Activated CD8-positive, alpha-beta T cell treated with anti-CD3 and anti-CD28 coated beads, Interleukin-2, amount 10 ng/mL, durations not matched to agents 7 days and 5 days (primary cell): Measurements from ENCODE around the gene AKNA. TPM values are rescaled to one million over a fixed set of nuclear protein-coding genes. Genes with fewer than 3 reads are reported as not detected.

Source experiments
- ATAC-seq: fragments of 150-1000 bp; cut with Tn5 transposase; one replicate; pipeline ENCODE4 v1.10.0; 2021; ENCODE audit warnings: moderate library complexity
- CTCF ChIA-PET: fragments of 350-600 bp; sonication (Branson Sonifier 250); formaldehyde crosslinking; loops from one replicate; lab custom pipeline; 2021; ENCODE audit warnings: antibody characterized with exemption; lab: Charles Lee
- POLR2A ChIA-PET: fragments of 350-600 bp; sonication (Branson Sonifier 250); formaldehyde crosslinking; loops from one replicate; lab custom pipeline; 2021; ENCODE audit warnings: antibody characterized with exemption; lab: Charles Lee
- DNase-seq: peaks from one replicate; pipeline ENCODE4 v3.0.0-alpha.2; 2020
- H3K27ac Mint-ChIP-seq: one replicate; pipeline ENCODE4 v1.8.0; 2021; ENCODE audit warnings: mild to moderate bottlenecking, mixed read lengths
- H3K27me3 Mint-ChIP-seq: one replicate; pipeline ENCODE4 v1.8.0; 2021; ENCODE audit warnings: low read depth, mixed read lengths
- H3K36me3 Mint-ChIP-seq: one replicate; pipeline ENCODE4 v1.8.0; 2021; ENCODE audit warnings: low read depth, mixed read lengths
- H3K4me1 Mint-ChIP-seq: one replicate; pipeline ENCODE4 v1.8.0; 2021; ENCODE audit warnings: low read depth, mixed read lengths
- H3K4me3 Mint-ChIP-seq: one replicate; pipeline ENCODE4 v1.8.0; 2021; ENCODE audit warnings: mild to moderate bottlenecking, mixed read lengths
- H3K9me3 Mint-ChIP-seq: one replicate; pipeline ENCODE4 v1.8.0; 2022; ENCODE audit warnings: mixed read lengths; ENCODE audit not compliant: insufficient read depth
- total RNA-seq, 2 experiments: library from RNA; stranded (reverse); gene quantifications; one replicate each; pipeline ENCODE4 v1.2.3, GENCODE V29; 2021

AKNA gene
- total RNA-seq, 2 experiments from 2014 or later, result 413 to 430 TPM

GRCh38 chr9:114429488-114429887 lies 41.7 kb upstream of the AKNA start:
- ATAC-seq (no peak), DNase-seq (no peak)
- Mint-ChIP-seq H3K27ac (no peak overlapping the region), H3K9me3 (no peaks in the 10 kb centered on the region), H3K4me1 (peaks cover 6% of the 10 kb centered on the region), H3K4me3 (no peak overlapping the region), H3K36me3 (no peaks in the 10 kb centered on the region), H3K27me3 (peaks cover 3% of the 10 kb centered on the region)
- ChIA-PET CTCF (interaction anchor here (0.6 to 3.6 kb wide), 4 partner anchors 8 to 224 kb away, joined by 3 to 11 read pairs (median 5); no protein-coding TSS in a partner anchor), POLR2A (no interaction called here)

DNA sequence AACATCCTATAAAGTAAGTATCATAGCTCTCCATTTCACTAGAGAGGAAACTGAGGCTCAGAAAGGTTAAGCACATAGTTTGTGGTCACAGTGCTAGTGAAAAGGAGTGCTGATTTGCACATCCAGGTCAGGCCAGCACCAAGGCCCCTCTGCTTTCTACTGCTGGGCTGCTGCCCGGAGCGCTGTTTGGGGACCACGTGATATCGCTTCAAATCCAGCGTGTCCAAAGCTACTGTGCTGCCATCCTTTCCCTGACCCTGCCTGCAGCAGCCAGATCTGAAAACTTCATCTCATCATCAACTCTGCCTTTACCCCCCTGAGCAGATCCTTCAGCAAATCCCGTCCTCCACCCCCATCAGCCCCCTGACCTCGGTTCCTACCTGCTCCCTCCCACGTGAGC lies 40.7 kb upstream of the AKNA start:
- Mint-ChIP-seq H3K4me3 (no peak overlapping the region), H3K27me3 (peaks cover 3% of the 10 kb centered on the region), H3K36me3 (no peaks in the 10 kb centered on the region), H3K27ac (no peak overlapping the region), H3K4me1 (no peaks in the 10 kb centered on the region), H3K9me3 (no peaks in the 10 kb centered on the region)
- ChIA-PET CTCF (interaction anchor here (2.7 to 3.6 kb wide), 2 partner anchors 80 to 225 kb away, joined by 7 to 11 read pairs; no protein-coding TSS in a partner anchor), POLR2A (no interaction called here)
- ATAC-seq (no peak), DNase-seq (no peak)

DNA sequence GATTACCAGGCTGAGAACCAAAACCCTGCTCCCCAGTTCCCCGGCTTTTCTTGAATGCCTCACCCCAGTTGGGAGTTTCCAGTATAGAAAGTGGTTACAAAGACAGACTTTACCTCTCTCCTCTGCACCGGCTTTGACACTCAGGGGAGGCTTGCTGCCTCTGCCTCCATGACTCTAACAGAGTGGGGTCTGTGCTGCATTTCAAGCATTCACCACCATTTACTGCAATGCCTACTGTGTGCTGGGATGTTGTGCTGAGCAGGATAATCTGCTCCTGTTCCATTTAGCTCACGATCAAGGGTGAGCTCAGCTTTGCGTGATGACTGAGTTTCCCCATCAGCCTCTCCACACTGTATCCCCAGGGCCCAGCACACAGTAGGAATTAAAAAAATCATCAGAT lies 39.9 kb upstream of the AKNA start:
- ATAC-seq (no peak), DNase-seq (no peak)
- ChIA-PET POLR2A (no interaction called here), CTCF (interaction anchor here (0.6 to 3.6 kb wide), 3 partner anchors 80 to 463 kb away, joined by 3 to 11 read pairs (median 7); no protein-coding TSS in a partner anchor)
- Mint-ChIP-seq H3K36me3 (no peaks in the 10 kb centered on the region), H3K4me1 (no peaks in the 10 kb centered on the region), H3K9me3 (no peaks in the 10 kb centered on the region), H3K27ac (no peak overlapping the region), H3K4me3 (no peak overlapping the region), H3K27me3 (peaks cover 3% of the 10 kb centered on the region)

DNA sequence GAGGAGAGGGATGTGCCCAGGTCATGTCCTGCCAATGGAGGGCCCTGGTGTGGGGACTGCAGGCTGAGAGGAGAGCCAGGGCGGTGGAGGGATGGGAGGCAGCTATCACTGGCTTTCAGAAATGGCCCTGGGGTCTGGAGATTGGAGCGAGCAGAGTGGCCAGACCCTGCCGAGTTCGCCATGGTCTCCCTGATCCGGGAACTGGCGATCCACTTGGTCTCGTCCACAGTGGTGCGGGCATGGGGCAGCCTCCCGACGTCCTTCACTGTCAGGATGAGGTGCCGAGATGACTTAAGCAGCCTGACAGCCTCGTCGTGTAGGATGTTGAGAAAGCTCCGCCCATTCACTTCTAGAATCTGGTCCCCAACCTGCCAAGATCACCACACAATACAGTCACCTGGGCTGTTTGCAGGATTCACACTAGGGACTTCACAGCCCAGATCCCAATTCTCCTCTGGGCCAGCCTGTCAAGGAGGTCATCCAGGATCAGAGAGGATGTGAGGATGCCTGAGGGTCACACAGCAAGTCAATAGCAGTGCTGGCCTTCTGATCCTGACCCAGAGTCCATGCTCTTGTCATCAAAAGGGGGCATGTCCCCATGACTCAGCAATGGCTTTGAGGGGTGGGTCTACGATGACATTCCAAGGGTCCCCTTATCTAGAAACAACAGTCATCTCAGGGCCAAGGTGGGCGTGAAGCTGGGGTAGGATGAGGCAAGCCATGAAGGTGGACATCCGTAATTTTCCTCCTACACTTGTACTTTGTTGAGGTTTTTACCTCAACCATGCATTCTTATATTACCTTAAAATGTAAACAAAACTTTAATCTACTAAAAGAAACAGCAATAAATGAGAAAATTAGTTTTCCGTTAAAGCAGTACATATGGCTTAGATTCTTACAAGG lies 38.5 kb upstream of the AKNA start:
- H3K27me3 Mint-ChIP-seq, result peaks cover 3% of the 10 kb centered on the region
- no peak for ATAC-seq
- DNase-seq, result no peak
- no peak overlapping the region for H3K27ac Mint-ChIP-seq
- ChIA-PET CTCF (interaction anchor here (1.8 to 2.7 kb wide), 2 partner anchors 82 to 227 kb away, joined by 5 to 7 read pairs; no protein-coding TSS in a partner anchor), POLR2A (no interaction called here)
- H3K9me3 Mint-ChIP-seq, result no peaks in the 10 kb centered on the region
- no peak overlapping the region for H3K4me3 Mint-ChIP-seq
- no peaks in the 10 kb centered on the region for H3K4me1 Mint-ChIP-seq
- no peaks in the 10 kb centered on the region for H3K36me3 Mint-ChIP-seq

- POLR2A ChIA-PET, result no interaction called here
- CTCF ChIA-PET, result interaction anchor here (1.8 kb wide), 1 partner anchor 228 kb away, joined by 5 read pairs; no protein-coding TSS in a partner anchor
- Mint-ChIP-seq H3K9me3 (no peaks in the 10 kb centered on the region), H3K4me1 (no peaks in the 10 kb centered on the region), H3K4me3 (no peak overlapping the region), H3K36me3 (no peaks in the 10 kb centered on the region), H3K27me3 (peaks cover 3% of the 10 kb centered on the region), H3K27ac (no peak overlapping the region)
- no peak for DNase-seq
- ATAC-seq, result no peak
Observed at GRCh38 chr9:114425126-114425525, 37.3 kb upstream of the AKNA start.

DNA sequence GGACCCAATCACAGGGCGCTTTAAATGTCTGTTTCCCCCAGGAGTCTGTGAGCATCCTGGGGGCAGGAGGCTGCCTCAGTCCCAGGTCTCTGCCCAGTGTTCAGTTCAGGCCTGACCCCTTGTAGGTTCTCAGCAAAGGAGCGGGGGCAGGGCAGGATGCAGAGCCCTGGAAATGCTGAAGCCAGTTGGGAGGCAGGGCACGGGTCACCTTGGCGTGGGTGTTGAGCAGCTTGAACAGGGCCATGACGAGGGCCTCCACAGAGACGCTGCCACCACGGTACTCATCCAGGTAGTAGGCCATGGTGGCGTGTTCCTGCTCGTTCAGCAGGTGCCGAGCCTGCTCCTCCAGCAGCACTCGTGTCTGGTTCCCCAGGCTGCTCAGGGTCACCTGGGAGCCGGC lies 36.3 kb upstream of the AKNA start:
- H3K27ac Mint-ChIP-seq, result no peak overlapping the region
- POLR2A ChIA-PET, result no interaction called here
- ATAC-seq (no peak), DNase-seq (no peak)
- H3K4me1 Mint-ChIP-seq, result peaks cover 3% of the 10 kb centered on the region
- no peaks in the 10 kb centered on the region for H3K36me3 Mint-ChIP-seq
- H3K9me3 Mint-ChIP-seq, result no peaks in the 10 kb centered on the region
- H3K27me3 Mint-ChIP-seq, result no peaks in the 10 kb centered on the region
- CTCF ChIA-PET, result no interaction called here
- H3K4me3 Mint-ChIP-seq, result no peak overlapping the region

- H3K27ac Mint-ChIP-seq, result no peak overlapping the region
- no peaks in the 10 kb centered on the region for H3K36me3 Mint-ChIP-seq
- H3K9me3 Mint-ChIP-seq, result no peaks in the 10 kb centered on the region
- peaks cover 9% of the 10 kb centered on the region for H3K4me1 Mint-ChIP-seq
- H3K27me3 Mint-ChIP-seq, result no peaks in the 10 kb centered on the region
- no peak overlapping the region for H3K4me3 Mint-ChIP-seq
- DNase-seq (no peak), ATAC-seq (no peak)
- CTCF ChIA-PET, result interaction anchor here (1.2 kb wide), 1 partner anchor 18 kb away, joined by 6 read pairs; no protein-coding TSS in a partner anchor
- POLR2A ChIA-PET, result no interaction called here
Observed at GRCh38 chr9:114423181-114423580, 35.4 kb upstream of the AKNA start.

GRCh38 chr9:114421147-114421546 lies 33.4 kb upstream of the AKNA start:
- ATAC-seq (no peak), DNase-seq (no peak)
- POLR2A ChIA-PET, result interaction anchor here (1.5 kb wide), 1 partner anchor 12 kb away, joined by 4 read pairs; no protein-coding TSS in a partner anchor
- no peak overlapping the region for H3K4me3 Mint-ChIP-seq
- no peaks in the 10 kb centered on the region for H3K9me3 Mint-ChIP-seq
- H3K4me1 Mint-ChIP-seq, result peaks cover 14% of the 10 kb centered on the region
- H3K36me3 Mint-ChIP-seq, result no peaks in the 10 kb centered on the region
- no peak overlapping the region for H3K27ac Mint-ChIP-seq
- CTCF ChIA-PET, result interaction anchor here (0.6 kb wide), 1 partner anchor 15 kb away, joined by 3 read pairs; no protein-coding TSS in a partner anchor
- no peaks in the 10 kb centered on the region for H3K27me3 Mint-ChIP-seq

DNA sequence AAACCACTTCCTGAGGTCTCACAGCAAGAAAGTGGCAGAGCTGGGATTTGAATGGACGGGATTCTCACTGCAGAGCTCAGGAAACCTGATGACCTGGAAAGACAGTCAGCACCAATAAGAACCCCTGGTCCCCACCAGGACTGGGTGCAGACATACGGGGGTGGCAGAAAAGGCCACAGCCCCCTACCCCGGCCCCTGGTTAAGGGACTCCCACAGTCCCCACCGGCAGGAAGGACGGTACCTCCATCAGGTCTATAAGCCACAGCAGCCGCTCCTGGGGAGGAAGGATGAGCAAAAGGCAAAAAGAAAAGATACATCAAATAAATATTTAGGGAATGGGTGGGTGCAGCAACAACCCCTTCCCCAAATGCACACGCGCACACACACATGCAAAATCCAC lies 32.0 kb upstream of the AKNA start:
- POLR2A ChIA-PET, result no interaction called here
- no peaks in the 10 kb centered on the region for H3K9me3 Mint-ChIP-seq
- no peaks in the 10 kb centered on the region for H3K36me3 Mint-ChIP-seq
- H3K27me3 Mint-ChIP-seq, result no peaks in the 10 kb centered on the region
- peaks cover 14% of the 10 kb centered on the region for H3K4me1 Mint-ChIP-seq
- no peak overlapping the region for H3K4me3 Mint-ChIP-seq
- no peak overlapping the region for H3K27ac Mint-ChIP-seq
- no peak for DNase-seq
- no peak for ATAC-seq
- CTCF ChIA-PET, result interaction anchor here (1.1 to 7.2 kb wide), 6 partner anchors 10 to 595 kb away, joined by 3 to 47 read pairs (median 5); no protein-coding TSS in a partner anchor

- DNase-seq (no peak), ATAC-seq (peak; percentile 17)
- Mint-ChIP-seq H3K9me3 (no peaks in the 10 kb centered on the region), H3K27ac (no peak overlapping the region), H3K4me3 (no peak overlapping the region), H3K4me1 (peaks cover 14% of the 10 kb centered on the region), H3K36me3 (no peaks in the 10 kb centered on the region), H3K27me3 (no peaks in the 10 kb centered on the region)
- ChIA-PET POLR2A (no interaction called here), CTCF (interaction anchor here (1.5 to 7.2 kb wide), 5 partner anchors 8 to 235 kb away, joined by 5 to 47 read pairs (median 7); no protein-coding TSS in a partner anchor)
Observed at GRCh38 chr9:114418053-114418452, 30.3 kb upstream of the AKNA start.

- POLR2A ChIA-PET, result no interaction called here
- CTCF ChIA-PET, result interaction anchor here (1.5 to 7.2 kb wide), 4 partner anchors 11 to 235 kb away, joined by 5 to 47 read pairs (median 8); no protein-coding TSS in a partner anchor
- Mint-ChIP-seq H3K36me3 (no peaks in the 10 kb centered on the region), H3K9me3 (no peaks in the 10 kb centered on the region), H3K4me3 (no peak overlapping the region), H3K4me1 (peaks cover 14% of the 10 kb centered on the region), H3K27me3 (no peaks in the 10 kb centered on the region), H3K27ac (no peak overlapping the region)
- DNase-seq (no peak), ATAC-seq (no peak)
Observed at GRCh38 chr9:114417511-114417910, 29.7 kb upstream of the AKNA start.

GRCh38 chr9:114416906-114417305 lies 29.1 kb upstream of the AKNA start:
- Mint-ChIP-seq H3K36me3 (no peaks in the 10 kb centered on the region), H3K4me1 (peaks cover 14% of the 10 kb centered on the region), H3K4me3 (no peak overlapping the region), H3K27me3 (no peaks in the 10 kb centered on the region), H3K9me3 (no peaks in the 10 kb centered on the region), H3K27ac (no peak overlapping the region)
- no peak for ATAC-seq
- ChIA-PET POLR2A (no interaction called here), CTCF (interaction anchor here (1.5 to 7.2 kb wide), 3 partner anchors 10 to 236 kb away, joined by 7 to 47 read pairs (median 10); no protein-coding TSS in a partner anchor)
- DNase-seq, result no peak
